Measurements from ENCODE around the gene NEU4.
"Not testable (repeated sequence)": the region's sequence is repeated elsewhere in the genome, so short reads cannot be mapped to it uniquely, and the experiment has no call there.

Gene NEU4

DNA sequence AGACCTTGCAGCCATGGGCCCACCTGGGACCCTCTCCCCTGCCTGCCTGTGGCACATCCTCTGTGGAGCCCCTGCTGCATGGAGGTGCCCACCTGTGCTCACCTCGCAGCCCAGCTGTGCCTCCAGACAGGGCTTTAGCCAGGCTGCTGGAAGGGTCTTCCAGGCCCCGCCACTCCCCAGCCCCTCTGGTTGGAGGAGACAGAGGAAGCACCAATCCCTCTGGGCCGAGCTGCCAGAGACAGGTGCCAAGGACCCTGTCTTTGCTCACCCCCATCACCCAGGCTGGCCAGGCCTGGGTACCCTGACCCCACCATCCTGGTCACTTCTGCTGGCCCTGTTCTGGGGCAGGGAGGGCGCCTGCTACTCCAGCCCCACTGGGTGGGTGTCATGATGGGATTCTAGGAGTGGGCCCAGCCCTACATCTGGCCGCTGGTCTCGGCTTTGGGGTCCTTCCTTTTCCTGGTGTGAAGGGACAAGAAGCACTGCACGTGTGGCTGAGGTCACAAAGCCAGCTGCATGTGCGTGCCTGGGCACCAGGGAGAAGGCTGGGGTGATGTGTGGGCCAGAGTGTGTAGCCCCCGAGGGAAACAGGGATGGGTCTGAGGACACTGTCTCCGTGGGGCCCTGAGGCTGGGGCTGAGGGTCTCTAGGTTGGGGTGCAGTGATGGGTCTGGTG is 9.3 kb upstream of the NEU4 start:
- no peak for TF ChIP-seq ZNF274 (IDR thresholded peaks at IDR 0.05; ENCODE audit: low read depth, low read length)

DNA sequence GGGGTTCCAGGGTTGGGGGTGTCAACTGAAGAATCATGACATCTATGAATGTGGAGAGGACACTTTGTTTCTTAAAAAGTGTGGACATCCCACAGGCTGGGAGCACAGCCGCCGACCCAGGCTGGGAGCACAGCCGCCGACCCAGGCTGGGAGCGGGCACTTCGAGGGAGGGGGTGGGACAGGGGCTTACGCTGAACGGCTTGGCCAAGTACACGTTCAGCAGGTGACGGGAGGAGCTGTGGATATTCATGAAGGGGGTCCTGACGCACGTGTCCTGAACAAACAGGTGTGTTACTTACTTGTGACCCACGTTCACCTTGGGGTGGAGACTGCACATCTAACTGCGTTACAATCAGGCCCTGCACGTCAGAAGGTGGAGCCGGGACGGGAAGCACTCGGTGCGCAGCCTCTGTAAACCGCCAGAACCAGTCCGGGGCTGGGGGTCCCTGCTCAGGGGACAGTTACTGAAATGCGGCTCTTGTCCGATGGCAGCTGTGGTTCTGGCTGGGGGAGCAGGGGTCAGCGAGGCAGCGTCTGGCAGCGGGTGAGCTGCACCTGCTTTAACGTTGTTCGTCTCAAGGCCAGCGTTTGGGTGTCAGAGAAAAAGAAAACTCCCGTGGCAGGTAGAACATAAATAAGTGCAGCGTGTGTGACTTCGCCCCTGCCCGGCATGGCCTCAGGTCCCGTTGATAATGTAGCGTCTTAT is 8.6 kb upstream of the NEU4 start:
- H3K4me3 ChIP-seq (ENCODE audit: low read length): not testable (repeated sequence)

More for the DNA sequence above, 9.3 kb upstream of the NEU4 start:
- H3K4me3 ChIP-seq (ENCODE audit: low read length): no peak overlapping the region

DNA sequence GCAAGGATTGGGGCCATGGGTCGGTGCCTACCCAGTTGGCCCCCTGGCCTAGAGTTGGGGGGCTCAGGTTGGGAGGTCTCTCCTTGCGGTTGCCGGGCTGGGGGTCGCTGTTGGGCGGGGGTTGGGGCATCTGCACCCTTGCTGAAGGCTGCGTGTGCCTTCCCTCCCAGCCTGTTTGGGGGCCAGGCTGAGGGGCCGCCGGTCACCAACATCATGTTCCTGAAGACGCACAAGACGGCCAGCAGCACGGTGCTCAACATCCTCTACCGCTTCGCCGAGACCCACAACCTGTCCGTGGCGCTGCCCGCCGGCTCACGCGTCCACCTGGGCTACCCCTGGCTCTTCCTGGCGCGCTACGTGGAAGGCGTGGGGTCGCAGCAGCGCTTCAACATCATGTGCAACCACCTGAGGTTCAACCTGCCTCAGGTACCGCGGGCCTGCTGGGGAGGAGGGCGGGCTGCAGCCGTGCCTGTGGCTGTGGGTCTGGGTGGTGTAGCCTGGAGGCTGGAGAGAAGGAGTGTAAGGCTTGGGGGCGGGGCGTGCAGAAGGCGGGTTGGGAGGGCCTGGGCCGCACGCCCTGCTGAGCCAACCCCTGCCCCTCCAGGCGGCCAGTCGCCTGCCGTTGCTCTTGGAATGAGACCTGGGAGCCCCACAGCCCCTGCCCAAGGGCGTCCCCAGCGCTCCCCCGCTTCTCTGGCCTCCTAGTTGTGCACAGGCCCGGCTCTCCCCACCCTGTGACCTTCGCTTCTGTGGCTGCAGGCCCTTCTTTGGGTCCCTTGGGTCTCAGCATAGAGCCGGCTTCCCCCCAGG is 7.2 kb upstream of the NEU4 start:
- H3K4me3 ChIP-seq (ENCODE audit: low read length): no peak overlapping the region
- no peak for TF ChIP-seq ZNF274 (IDR thresholded peaks at IDR 0.05; ENCODE audit: low read depth, low read length)

GRCh38 chr2:241802421-241803318 is 6.3 kb upstream of the NEU4 start:
- H3K4me3 ChIP-seq (ENCODE audit: low read length): no peak overlapping the region
- TF ChIP-seq ZNF274 (IDR thresholded peaks at IDR 0.05; ENCODE audit: low read depth, low read length): no peak

GRCh38 chr2:241803387-241804325 is 5.3 kb upstream of the NEU4 start:
- TF ChIP-seq ZNF274 (IDR thresholded peaks at IDR 0.05; ENCODE audit: low read depth, low read length): no peak
- H3K4me3 ChIP-seq (ENCODE audit: low read length): peak overlapping the region; percentile 47; the same call in 1 of the 2 replicates

DNA sequence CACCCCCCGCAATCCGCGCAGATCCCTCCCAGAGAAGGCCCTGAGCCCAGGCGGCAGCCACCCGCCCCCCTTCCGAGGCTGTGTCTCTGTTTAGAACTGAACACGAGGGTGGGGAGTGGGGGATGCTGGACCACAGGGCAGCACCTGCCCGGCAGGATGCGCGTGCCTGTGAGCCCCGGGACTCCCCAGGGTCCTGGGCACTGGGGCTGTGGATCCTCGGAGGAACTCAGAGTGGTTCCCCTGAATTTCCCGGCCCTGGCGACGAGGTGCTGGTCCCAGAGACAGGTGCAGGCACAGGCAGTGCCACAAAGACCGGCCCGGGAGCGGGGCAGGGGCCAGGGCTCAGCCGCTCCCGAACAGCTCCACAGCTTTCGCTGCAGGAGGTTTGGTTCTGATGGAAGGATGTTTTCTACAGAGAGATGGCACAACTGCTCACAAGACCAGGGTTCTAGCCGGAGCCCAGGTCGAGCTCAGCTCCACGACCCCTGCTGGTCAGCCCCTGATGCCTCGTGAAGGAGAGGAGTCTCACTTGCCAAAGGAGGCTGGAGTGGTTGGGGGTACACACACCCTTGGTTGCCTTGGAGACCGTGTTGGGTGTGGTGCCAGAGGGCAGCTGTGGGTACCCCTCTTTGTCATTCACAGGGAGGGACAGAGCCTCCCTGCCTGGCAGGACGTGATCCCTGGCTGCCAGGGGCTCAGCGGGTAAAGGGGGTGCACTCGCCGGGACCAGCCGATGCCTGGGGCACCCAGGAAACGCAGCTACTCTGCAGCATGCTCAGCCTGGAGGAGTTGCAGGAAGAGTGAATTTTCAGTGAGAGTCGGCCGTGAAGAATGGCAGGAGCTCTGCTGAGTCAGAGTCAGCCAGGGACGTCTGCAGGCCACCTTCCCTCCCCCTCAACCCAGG is 4.4 kb upstream of the NEU4 start:
- H3K4me3 ChIP-seq (ENCODE audit: low read length): peak overlapping the region; percentile 47; the same call in 1 of the 2 replicates
- no peak for TF ChIP-seq ZNF274 (IDR thresholded peaks at IDR 0.05; ENCODE audit: low read depth, low read length)

GRCh38 chr2:241806217-241806616 is 2.8 kb upstream of the NEU4 start:
- not testable (repeated sequence) for H3K4me3 ChIP-seq (ENCODE audit: low read length)

DNA sequence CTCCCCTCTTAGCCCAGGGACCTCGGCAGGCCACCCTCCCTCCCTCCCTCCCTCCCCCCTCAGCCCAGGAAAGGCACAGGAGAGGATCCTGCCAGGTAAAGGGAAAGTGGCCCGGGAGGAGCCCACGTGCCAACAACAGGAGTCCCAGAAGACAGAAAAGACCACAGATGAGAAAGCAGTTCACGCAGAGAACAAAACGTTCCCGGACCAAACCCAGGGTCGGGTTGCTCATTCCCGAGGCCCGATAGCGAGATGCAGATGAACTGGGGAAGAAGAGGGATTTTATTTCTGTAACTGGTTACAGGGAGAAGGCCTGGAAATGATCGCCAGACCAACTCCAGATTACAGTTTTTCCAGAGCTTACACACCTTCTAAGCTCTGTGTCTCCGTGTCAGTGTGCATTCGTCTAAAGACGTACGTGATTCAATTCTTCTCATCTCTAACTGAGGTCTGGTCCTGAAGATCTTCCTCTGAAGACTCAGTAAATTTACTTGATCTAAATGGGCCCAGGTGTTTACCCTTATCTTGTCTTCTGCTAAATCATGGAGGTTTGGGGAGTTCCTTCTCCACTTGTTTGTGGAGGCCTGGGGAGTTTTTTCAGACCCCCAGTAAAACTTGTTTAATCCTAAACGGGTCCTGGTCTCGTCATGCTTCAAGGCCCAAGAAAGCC is 807 bp upstream of the NEU4 start:
- no peak overlapping the region for H3K4me3 ChIP-seq (ENCODE audit: low read length)
- no peak for TF ChIP-seq ZNF274 (IDR thresholded peaks at IDR 0.05; ENCODE audit: low read depth, low read length)

GRCh38 chr2:241809383-241810306 is 652 bp downstream of the NEU4 start:
- TF ChIP-seq ZNF274 (IDR thresholded peaks at IDR 0.05; ENCODE audit: low read depth, low read length): no peak
- no peak overlapping the region for H3K4me3 ChIP-seq (ENCODE audit: low read length)

DNA sequence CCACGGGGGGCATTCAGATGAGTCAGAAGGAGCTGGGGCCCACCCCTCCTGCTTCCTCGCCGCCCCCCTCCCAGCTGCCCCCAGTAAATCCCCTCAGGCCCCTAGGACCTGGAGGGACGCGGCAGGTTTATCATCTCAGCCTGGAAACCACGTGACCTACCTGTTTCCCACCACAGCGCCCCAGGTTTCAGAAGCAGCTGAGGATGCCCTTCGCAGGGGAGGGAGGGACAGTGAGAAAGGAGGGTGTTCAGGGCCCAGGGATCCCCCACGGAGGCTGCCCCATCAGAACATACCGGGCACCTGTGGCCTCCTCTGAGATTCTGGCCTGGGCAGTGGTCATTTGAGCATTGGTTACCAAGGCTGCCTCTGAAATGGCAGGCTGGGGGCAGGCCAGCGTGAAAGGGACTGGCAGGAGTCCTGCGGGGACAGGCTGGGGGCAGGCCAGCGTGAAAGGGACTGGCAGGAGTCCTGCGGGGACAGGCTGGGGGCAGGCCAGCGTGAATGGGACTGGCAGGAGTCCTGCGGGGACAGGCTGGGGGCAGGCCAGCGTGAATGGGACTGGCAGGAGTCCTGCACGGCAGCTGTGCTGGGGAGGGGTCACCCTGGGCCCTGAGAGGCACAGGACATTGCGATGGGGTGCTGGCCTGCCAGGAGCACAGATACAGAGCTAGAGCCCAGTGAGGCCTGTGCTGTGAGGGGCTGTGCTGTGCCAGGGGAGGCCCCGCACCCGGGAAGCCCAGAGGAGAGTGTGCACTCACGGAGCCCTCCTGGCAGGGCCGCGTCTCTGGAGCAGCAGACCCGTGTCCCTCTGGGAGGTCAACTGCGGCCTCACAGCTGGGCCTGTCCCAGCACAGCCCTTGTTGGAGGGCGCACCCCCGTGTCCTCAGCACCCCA is 1.6 kb downstream of the NEU4 start:
- no peak for TF ChIP-seq ZNF274 (IDR thresholded peaks at IDR 0.05; ENCODE audit: low read depth, low read length)
- H3K4me3 ChIP-seq (ENCODE audit: low read length): no peak overlapping the region
